HFF-Myc (cell line): ENCODE results near the gene KCNA2.

Experiments
- DNase-seq: peaks from one replicate; pipeline ENCODE4 v3.0.0-alpha.2; 2011; ENCODE audit warnings: low read depth; ENCODE audit errors: extremely low read depth
- H3K4me3 ChIP-seq: replicated peaks from 2 replicates; pipeline ENCODE4 v1.5.1; 2011; ENCODE audit warnings: low read depth, mild to moderate bottlenecking, control low read depth, low read length
- TF ChIP-seq, protein P1 (sequence below): IDR thresholded peaks from 2 replicates; pipeline ENCODE4 v1.5.1; 2012; ENCODE audit warnings: mild to moderate bottlenecking, low read depth, low read length, control low read depth; ENCODE audit errors: missing control alignments

KCNA2 gene

DNA sequence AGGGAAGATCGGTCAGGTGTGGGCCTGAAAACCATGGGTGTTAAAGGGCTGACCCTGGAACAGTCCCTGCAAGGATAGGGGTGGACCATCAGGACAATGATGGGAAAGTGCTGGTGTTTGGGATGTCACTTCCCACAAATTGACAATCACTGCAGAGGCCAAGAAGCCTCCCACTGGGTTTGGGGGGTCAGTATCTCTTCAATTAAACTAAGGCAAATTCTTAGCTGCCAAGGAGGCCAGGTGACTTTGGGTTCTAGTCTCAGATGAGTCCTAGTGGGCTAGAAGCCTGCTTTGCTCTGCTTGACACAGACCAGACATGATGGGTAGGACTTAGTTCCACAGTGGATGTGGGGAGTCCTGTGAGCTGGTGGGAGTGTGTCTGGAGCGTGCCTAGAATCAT is 29.3 kb upstream of the KCNA2 start:
- DNase-seq = no peak
- TF ChIP-seq, protein P1, sequence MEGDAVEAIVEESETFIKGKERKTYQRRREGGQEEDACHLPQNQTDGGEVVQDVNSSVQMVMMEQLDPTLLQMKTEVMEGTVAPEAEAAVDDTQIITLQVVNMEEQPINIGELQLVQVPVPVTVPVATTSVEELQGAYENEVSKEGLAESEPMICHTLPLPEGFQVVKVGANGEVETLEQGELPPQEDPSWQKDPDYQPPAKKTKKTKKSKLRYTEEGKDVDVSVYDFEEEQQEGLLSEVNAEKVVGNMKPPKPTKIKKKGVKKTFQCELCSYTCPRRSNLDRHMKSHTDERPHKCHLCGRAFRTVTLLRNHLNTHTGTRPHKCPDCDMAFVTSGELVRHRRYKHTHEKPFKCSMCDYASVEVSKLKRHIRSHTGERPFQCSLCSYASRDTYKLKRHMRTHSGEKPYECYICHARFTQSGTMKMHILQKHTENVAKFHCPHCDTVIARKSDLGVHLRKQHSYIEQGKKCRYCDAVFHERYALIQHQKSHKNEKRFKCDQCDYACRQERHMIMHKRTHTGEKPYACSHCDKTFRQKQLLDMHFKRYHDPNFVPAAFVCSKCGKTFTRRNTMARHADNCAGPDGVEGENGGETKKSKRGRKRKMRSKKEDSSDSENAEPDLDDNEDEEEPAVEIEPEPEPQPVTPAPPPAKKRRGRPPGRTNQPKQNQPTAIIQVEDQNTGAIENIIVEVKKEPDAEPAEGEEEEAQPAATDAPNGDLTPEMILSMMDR = no peak
- no peak overlapping the region for H3K4me3 ChIP-seq

DNA sequence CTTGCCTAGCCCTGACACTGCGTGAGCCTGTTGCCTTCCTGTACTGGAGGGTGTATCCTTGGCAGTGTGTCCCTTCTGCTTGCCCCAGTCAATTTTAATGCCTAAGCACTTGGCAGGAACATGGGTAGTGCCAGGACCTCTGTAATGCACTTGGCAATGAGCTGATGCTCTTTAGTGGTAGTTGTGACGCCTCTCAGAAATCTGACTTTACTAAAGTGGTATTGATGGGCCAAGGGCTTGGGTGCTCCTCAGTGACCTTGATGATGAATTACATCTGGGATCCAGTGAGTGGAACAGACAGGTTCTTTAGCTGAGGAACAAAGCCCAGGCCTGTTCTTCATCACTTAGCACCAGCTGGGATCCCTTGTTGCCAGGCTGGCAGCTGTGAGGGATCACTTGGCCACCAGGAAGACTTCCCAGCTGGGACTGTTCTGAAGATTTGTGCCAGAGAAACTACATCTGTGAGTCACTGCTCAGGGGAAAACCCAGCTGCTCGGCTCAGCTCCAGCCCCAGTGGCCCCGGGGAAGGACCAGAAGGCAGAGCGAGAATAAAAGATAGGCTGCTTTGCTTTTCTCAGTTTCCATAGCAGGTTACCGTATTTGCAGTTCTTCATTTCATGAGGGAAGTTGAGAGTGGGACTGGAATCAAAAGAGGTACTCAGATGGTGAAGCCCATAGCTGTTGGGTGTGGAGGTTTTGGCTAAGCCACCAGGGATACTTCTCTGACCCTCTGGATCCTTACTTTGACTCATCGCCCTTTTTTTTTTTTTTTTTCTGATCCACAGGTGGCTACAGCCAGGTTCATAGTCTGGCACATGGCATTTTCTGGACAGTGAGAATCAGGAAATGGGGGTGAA is 28.5 kb upstream of the KCNA2 start:
- no peak for DNase-seq
- H3K4me3 ChIP-seq = no peak overlapping the region
- TF ChIP-seq, protein P1 = no peak

DNA sequence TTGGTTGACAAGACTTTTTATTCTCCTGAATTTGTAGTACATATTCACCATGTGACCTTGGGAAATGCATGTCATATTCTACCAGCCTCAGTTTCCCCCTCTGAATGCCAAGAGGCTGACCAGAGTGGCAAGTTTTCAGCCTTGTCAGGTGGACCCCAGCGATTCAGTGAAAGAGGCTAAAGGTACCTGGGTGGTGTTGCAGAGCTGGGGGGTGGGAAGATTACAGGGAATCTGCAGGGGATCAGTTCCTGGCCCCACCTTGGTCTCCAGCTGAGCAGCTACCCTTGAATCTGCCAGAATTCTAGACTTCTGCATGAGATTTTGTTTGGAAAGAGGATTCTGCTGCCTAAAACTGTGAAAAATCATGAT is 27.9 kb upstream of the KCNA2 start:
- H3K4me3 ChIP-seq = no peak overlapping the region
- TF ChIP-seq, protein P1 = no peak
- no peak for DNase-seq

DNA sequence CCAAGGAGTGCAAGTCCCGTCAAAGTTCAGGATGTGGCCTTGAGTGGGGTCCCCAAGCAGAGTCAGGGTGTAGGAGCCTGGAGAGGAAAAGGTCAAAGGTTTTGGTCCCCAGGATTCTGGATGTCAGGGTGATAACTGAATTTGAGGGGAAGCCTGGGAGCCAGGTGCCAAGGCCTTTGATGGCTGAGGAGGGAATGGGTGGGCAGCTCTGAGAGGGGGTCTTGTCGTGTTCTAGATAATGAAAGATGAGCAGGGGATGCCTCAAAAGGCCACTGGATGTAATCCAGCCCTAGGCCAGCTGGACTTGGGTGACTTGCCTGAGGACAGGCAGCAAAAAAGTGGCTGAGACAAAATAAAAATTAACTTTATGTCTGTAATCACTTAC is 27.5 kb upstream of the KCNA2 start:
- TF ChIP-seq, protein P1 = no peak
- no peak overlapping the region for H3K4me3 ChIP-seq
- no peak for DNase-seq

DNA sequence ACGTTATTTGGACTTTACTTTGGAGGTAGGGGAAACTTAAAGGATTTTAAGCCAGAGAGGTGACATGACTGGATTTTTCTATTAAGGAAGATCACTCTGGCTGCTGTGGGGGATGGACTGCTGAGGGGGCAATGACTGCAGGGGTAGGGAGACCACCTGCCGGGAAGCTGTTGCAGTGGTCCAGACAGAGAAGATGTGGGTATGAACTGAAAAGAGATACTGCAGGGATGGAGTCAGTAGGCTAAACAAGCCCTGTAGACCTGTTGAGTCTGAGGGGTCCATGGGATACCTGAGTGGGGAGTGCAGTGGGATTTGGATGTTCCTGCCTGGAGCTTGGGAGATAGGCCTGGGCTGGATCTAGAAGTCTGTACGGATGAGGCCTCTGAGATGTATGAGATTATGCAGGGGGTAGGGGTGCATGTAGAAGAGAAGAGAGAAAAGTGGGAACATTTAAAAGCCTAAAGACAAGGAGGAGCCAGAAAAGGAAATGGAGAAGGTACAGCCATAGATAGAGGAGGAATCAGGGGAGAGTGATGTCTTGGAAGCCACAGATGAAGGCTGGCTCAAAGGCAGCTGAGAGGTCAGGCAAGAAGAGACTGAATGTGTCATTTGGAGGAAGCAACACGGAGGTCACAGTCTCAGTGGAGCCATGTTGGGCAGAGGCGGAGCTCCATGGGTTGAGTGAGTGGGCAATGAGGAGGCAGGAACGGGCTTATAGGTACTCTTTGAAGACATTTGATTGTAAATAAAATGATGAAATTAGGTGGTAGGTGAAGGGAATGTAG is 25.9 kb upstream of the KCNA2 start:
- no peak overlapping the region for H3K4me3 ChIP-seq
- no peak for DNase-seq
- TF ChIP-seq, protein P1 = no peak

DNA sequence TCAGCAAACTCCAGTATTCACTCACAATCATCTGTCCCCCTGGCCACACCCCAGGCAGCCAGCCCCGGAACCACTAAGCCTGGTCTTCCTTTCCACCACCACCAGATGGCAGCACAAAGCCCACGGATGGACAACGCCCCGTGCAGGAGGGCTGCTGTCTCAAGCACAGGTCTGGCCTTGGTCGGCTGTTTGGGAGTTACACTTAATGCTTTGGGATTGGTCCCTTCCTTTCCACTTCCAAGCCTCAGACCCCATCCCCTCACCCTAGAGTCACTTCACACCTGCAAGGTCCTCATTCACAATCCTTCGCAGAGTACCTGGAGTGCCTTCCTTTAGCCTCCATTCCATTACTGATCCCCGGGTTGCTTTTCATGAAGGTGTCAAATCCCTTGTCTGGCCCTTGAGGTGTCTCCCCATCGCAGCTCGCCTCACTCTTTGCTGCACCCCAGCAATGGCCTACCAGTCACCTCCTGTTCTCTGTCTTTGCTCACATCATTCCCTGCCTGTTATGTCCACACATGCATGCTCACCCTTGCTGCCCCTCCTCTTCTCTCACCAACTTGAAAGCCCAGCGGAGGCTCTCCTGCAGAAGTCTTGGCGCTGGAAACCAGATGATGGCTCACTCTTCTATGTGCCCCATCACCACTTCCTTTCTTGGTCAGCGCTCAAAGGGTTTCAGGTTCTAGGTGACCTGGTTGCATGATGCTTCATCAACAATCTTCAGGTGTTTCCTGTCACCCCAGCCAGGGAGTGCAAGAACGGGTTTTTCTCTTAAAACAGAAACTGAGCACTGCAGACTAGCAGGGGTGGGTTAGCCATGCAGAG is 24.9 kb upstream of the KCNA2 start:
- no peak overlapping the region for H3K4me3 ChIP-seq
- DNase-seq = no peak
- TF ChIP-seq, protein P1 = peak; percentile 83
